OCI-LY7 (cell line): ENCODE data around the gene SARS2. TPM values are rescaled to one million over a fixed set of nuclear protein-coding genes. Genes with fewer than 3 reads are reported as not detected.

Source experiments
- BruUV-seq: library from RNA; stranded (reverse); fragments of 400-500 nt; replicated peaks from 2 replicates; lab custom pipeline; 2021; lab: Mats Ljungman, UMichigan
- CTCF ChIA-PET: fragments of 300-600 bp; sonication (Branson Sonifier 250); formaldehyde crosslinking; loops from one replicate; lab custom pipeline; 2022; ENCODE audit warnings: antibody characterized with exemption; ENCODE audit not compliant: unreplicated experiment; lab: Charles Lee
- POLR2A ChIA-PET: fragments of 300-600 bp; sonication (Branson Sonifier 250); formaldehyde crosslinking; loops from one replicate; lab custom pipeline; 2022; ENCODE audit warnings: antibody characterized with exemption; lab: Charles Lee
- DNase-seq: peaks from one replicate; pipeline ENCODE4 v3.0.0-alpha.2; 2015; ENCODE audit warnings: low spot score
- H2AFZ ChIP-seq: fragments of 200-600 bp; sonication (generic), shearing (Covaris generic); 2 replicates; pipeline ENCODE4 v1.6.1; 2014; ENCODE audit warnings: mild to moderate bottlenecking, antibody characterized with exemption, low read length, moderate library complexity
- H3K27ac ChIP-seq: fragments of 200-600 bp; sonication (generic); 2 replicates; pipeline ENCODE4 v1.5.1; 2014; ENCODE audit warnings: mixed run types, low read depth, mild to moderate bottlenecking, moderate library complexity, low read length, inconsistent platforms; ENCODE audit not compliant: poor library complexity, severe bottlenecking
- H3K36me3 ChIP-seq: fragments of 200-600 bp; sonication (generic); 2 replicates; pipeline ENCODE4 v1.6.1; 2014; ENCODE audit warnings: mild to moderate bottlenecking, antibody characterized with exemption, low read length, moderate library complexity, mixed read lengths; ENCODE audit not compliant: insufficient read depth
- H3K4me1 ChIP-seq: fragments of 200-600 bp; sonication (generic); 2 replicates; pipeline ENCODE4 v1.5.1; 2014; ENCODE audit warnings: mild to moderate bottlenecking, low read length; ENCODE audit not compliant: insufficient read depth, poor library complexity, severe bottlenecking
- H3K4me2 ChIP-seq: fragments of 200-600 bp; sonication (generic); 2 replicates; pipeline ENCODE4 v1.6.1; 2014; ENCODE audit warnings: mild to moderate bottlenecking, low read length
- H3K4me3 ChIP-seq: fragments of 200-600 bp; sonication (generic); 2 replicates; pipeline ENCODE4 v1.5.1; 2014; ENCODE audit warnings: mild to moderate bottlenecking, low read depth, low read length; ENCODE audit not compliant: poor library complexity, severe bottlenecking
- H3K79me2 ChIP-seq: fragments of 200-600 bp; sonication (generic); 2 replicates; pipeline ENCODE4 v1.6.1; 2016; ENCODE audit warnings: low read depth, mild to moderate bottlenecking, low read length, moderate library complexity, mixed read lengths; ENCODE audit not compliant: insufficient read depth
- H3K9me2 ChIP-seq: fragments of 200-600 bp; sonication (generic); 2 replicates; pipeline ENCODE4 v1.6.1; 2016; ENCODE audit warnings: mild to moderate bottlenecking, low read length, mixed read lengths; ENCODE audit not compliant: insufficient read depth
- H3K9me3 ChIP-seq: fragments of 200-600 bp; sonication (generic); 2 replicates; pipeline ENCODE4 v1.6.1; 2014; ENCODE audit warnings: mild to moderate bottlenecking, mixed run types, low read length, mixed read lengths
- H4K20me1 ChIP-seq: fragments of 200-600 bp; sonication (generic); 2 replicates; pipeline ENCODE4 v1.6.1; 2014; ENCODE audit warnings: mild to moderate bottlenecking, antibody characterized with exemption, low read length, moderate library complexity, mixed read lengths; ENCODE audit not compliant: insufficient read depth
- EZH2phosphoT487 ChIP-seq: fragments of 200-600 bp; sonication (generic); IDR thresholded peaks from 2 replicates; pipeline ENCODE4 v1.6.1; 2018; ENCODE audit warnings: low read depth, borderline replicate concordance, mild to moderate bottlenecking, mixed run types, antibody characterized with exemption, low read length, moderate library complexity, mixed read lengths
- intact Hi-C: fragments of 100-400 bp; cut with micrococcal nuclease; formaldehyde crosslinking; loops from one replicate; pipeline ENCODE4 v1.10.0; 2022; ENCODE audit not compliant: unreplicated experiment
- total RNA-seq, 2 experiments: library from RNA; depleted of rRNA in 1 of 2; stranded (reverse); fragments of >200 nt in 1 of 2; shearing (Covaris generic) in 1 of 2; gene quantifications; 2 replicates each; pipeline ENCODE4 v1.2.3, GENCODE V29; 2014 to 2022
- TF ChIP-seq, protein P1 (sequence below): fragments of 200-600 bp; sonication (generic); conservative IDR thresholded peaks from 2 replicates; pipeline ENCODE4 v1.5.1; 2014; ENCODE audit warnings: mild to moderate bottlenecking, antibody characterized with exemption, low read length, moderate library complexity, mixed read lengths

SARS2 gene
- total RNA-seq, 2 experiments from 2014 or later = 37.7 to 52.8 TPM

DNA sequence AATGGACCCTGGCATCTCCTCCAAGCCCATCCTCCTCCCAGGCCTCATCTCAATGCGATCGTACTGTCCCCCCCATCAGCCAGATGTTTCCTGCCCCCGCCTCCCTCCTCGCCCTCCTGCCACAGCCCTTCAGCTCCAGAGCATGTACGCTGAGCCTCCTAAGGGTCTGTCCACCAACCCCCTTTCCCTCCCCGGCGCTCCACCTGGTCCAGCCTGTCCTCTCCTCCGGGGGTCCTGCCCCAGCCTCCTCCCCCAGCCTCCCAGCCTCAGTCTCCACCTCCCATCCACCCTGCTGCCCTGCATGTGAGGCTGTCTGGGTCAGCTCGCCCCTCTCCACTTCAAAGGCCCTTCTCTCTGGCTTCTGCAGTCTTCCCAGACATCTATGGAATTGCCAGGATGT lies 35.6 kb downstream of the SARS2 start:
- ChIA-PET POLR2A (no interaction called here), CTCF (no interaction called here)
- intact Hi-C loops = no loop called here
- BruUV-seq = no TSS peak
- no peak overlapping the region for H3K27ac ChIP-seq
- TF ChIP-seq, protein P1, sequence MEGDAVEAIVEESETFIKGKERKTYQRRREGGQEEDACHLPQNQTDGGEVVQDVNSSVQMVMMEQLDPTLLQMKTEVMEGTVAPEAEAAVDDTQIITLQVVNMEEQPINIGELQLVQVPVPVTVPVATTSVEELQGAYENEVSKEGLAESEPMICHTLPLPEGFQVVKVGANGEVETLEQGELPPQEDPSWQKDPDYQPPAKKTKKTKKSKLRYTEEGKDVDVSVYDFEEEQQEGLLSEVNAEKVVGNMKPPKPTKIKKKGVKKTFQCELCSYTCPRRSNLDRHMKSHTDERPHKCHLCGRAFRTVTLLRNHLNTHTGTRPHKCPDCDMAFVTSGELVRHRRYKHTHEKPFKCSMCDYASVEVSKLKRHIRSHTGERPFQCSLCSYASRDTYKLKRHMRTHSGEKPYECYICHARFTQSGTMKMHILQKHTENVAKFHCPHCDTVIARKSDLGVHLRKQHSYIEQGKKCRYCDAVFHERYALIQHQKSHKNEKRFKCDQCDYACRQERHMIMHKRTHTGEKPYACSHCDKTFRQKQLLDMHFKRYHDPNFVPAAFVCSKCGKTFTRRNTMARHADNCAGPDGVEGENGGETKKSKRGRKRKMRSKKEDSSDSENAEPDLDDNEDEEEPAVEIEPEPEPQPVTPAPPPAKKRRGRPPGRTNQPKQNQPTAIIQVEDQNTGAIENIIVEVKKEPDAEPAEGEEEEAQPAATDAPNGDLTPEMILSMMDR = no peak
- no peak for TF ChIP-seq EZH2phosphoT487
- DNase-seq = no peak
- H3K36me3 ChIP-seq = no peaks in the 10 kb centered on the region
- no peaks in the 10 kb centered on the region for H3K9me3 ChIP-seq
- no peak overlapping the region for H3K4me2 ChIP-seq
- peaks cover 10% of the 10 kb centered on the region for H3K4me1 ChIP-seq
- no peak overlapping the region for H2AFZ ChIP-seq
- H3K4me3 ChIP-seq = no peak overlapping the region
- H3K79me2 ChIP-seq = no peaks in the 10 kb centered on the region; the same call in 1 of the 2 replicates
- no peaks in the 10 kb centered on the region for H3K9me2 ChIP-seq
- no peaks in the 10 kb centered on the region for H4K20me1 ChIP-seq

DNA sequence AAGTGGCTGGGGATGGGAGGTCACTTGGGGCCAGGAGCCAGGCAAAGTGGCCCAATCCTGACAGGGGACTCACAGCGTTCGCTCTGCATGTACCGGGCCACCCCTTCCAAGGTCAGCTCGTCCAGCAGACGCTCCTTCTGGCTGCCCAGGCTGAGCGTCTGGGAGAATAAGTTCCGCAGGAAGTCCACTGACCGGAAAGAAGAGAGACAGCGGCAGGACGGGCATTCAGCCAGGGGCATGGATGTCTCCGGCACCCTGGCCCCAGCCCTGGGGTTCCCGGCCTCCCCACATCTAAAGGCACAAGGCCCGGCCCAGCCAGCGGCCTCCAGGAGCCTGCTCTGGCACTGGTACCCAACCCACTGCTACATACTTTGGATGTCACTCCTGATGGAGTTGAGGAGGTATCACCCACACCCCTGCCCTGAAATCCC lies 37.2 kb downstream of the SARS2 start:
- intact Hi-C loops = no loop called here
- CTCF ChIA-PET = no interaction called here
- H3K4me1 ChIP-seq = peaks cover 6% of the 10 kb centered on the region

DNA sequence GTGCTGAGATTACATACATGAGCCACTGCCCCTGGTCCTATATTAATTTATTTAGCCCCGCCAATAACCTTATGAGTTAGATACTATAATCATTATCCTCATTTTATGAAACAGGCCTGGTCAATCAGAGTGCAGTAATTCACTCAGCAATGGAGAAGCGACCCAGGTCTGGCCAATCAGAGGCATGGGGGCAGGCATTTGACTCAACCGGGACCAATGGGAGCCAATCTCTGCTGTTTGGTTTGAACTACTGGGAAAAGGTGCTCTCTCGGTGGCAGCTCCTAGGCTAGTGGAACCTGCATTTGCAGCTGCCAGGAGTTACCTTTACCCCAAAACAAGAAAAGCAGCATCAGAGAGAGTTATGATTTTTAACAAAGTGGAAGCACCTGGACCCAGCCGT lies 37.7 kb downstream of the SARS2 start:
- ChIA-PET CTCF (no interaction called here), POLR2A (no interaction called here)
- Histone ChIP-seq H3K79me2 (no peaks in the 10 kb centered on the region), H3K4me3 (no peak overlapping the region), H3K9me3 (no peaks in the 10 kb centered on the region), H4K20me1 (no peaks in the 10 kb centered on the region), H3K4me1 (peaks cover under 1% of the 10 kb centered on the region), H2AFZ (no peak overlapping the region), H3K4me2 (no peak overlapping the region), H3K27ac (no peak overlapping the region), H3K36me3 (peaks cover 4% of the 10 kb centered on the region; the same call in 1 of the 2 replicates), H3K9me2 (no peaks in the 10 kb centered on the region)
- TF ChIP-seq EZH2phosphoT487 = no peak
- TF ChIP-seq, protein P1 = no peak
- DNase-seq = no peak
- no TSS peak for BruUV-seq
- intact Hi-C loops = no loop called here

More for the DNA sequence above, 37.2 kb downstream of the SARS2 start:
- H4K20me1 ChIP-seq = no peaks in the 10 kb centered on the region
- H3K4me3 ChIP-seq = no peak overlapping the region
- H3K4me2 ChIP-seq = no peak overlapping the region
- no TSS peak for BruUV-seq
- POLR2A ChIA-PET = no interaction called here
- TF ChIP-seq, protein P1 = no peak
- no peak for TF ChIP-seq EZH2phosphoT487
- no peak for DNase-seq
- peaks cover 2% of the 10 kb centered on the region; the same call in 1 of the 2 replicates for H3K36me3 ChIP-seq
- H3K79me2 ChIP-seq = no peaks in the 10 kb centered on the region
- no peaks in the 10 kb centered on the region for H3K9me3 ChIP-seq
- H2AFZ ChIP-seq = no peak overlapping the region
- no peaks in the 10 kb centered on the region for H3K9me2 ChIP-seq
- no peak overlapping the region for H3K27ac ChIP-seq
